GM21723 (cell line): ENCODE data around the gene ECI1.

Experiments
- ATAC-seq: cut with Tn5 transposase; IDR thresholded peaks from one replicate; pipeline ENCODE4 v1.9.1; 2021; ENCODE audit warnings: mild to moderate bottlenecking, moderate library complexity; ENCODE audit not compliant: unreplicated experiment

ECI1 gene

DNA sequence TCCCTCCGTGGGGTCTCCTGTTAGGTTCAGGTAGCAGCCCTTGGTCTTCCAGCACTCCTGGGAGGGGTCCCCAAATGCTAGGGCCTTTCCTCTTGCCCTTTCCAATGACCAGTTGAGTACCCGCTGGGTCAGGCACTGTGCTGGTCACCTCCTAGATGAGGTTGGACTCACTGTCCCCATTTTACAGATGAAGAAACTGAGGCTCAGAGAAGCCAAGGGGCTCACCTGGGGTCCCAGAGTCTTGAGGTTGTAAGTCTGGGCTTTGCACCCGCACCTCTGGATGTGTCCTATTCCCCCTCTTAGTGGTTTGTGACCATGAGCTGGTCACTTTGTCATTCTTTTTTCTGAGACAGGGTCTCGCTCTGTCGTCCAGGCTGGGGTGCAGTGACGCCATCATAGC is 53.6 kb downstream of the ECI1 start:
- ATAC-seq: no peak

- no peak for ATAC-seq
These were observed 54.3 kb downstream of the ECI1 start for GRCh38 chr16:2196981-2197511.

- no peak for ATAC-seq
These were observed 55.0 kb downstream of the ECI1 start, which contains the start of gene CASKIN1 for GRCh38 chr16:2196162-2196980. Gene CASKIN1 (minus strand): TSS chr16:2196605. CDS start chr16:2196432, 173 bp downstream.

DNA sequence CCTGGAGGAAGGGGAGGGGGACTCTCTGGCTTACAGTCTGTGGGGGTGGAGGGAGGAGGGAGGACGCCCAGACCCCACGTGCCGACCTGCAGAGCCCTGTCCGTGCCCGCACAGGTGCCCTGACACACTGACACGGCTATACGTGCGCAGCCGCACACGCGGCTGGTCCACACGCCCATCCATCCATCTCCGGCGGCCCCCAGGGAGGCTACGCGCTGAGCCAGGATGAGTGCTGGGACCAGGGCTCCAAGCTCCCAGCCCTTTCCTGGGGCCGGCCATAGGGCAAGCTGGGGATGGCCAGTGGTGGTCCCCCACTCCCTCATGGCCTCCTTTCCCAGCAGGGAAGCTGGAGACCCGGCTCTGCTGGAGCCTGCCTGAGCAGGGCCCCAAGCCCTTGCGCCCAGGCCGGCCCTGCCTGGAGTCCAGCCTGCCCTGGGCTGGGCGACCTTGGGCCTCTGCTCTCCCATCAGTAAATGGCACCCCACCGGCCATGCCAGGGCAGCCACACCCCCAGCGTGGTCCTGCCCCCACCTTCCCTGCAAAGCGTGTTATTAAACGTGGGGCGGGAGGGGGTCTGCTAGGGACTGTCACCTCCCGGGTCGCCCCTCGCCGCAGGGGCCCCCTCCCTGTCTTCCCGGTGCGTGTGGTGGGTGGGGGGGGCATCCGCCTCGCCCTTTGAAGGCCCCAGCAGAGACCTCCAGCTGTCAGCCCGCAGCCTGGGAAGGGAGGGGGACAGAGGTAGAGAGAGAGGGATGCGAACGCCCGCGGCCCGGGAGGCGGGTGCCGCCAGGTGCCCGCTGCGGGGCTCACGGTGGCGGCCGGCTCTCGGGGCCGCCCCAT is 55.8 kb downstream of the ECI1 start:
- ATAC-seq: no peak

DNA sequence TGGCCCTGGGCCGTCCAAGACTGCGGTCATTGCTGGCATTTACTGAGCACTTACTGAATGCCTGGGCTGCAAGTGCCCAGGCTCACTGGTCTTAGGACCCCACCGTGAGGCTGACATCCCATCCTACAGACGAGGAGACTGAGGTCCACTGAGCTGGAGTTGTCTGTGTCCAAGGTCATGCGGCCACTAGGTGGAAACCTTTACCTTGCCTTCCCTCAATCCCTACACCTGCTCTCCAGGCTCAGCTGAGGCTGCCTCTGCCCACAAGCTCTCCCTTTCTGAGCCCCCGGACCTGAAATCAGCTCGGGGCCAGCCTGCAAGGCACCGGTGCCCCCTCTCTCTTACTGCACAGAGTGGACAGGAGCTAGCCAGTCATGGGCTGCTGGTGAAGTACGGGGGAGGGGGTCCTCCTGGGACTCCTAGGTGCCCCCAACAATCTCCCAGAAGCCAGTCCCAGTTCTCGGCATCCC is 56.5 kb downstream of the ECI1 start:
- ATAC-seq: no peak

GRCh38 chr16:2194166-2194834 is 57.1 kb downstream of the ECI1 start:
- no peak for ATAC-seq

DNA sequence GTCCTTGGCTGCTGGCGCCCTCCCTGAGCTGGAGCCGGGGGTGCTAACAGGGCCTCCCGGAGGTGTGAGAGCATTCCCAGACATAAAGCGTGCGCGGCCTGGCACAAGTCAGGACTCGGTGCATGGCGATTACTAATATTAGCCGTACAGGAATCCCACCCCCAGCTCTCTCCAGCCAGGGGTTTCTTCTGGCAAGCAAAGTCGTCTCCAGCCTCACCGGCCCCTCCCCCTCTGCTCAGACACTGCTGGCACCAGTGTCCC is 60.0 kb downstream of the ECI1 start:
- no peak for ATAC-seq

DNA sequence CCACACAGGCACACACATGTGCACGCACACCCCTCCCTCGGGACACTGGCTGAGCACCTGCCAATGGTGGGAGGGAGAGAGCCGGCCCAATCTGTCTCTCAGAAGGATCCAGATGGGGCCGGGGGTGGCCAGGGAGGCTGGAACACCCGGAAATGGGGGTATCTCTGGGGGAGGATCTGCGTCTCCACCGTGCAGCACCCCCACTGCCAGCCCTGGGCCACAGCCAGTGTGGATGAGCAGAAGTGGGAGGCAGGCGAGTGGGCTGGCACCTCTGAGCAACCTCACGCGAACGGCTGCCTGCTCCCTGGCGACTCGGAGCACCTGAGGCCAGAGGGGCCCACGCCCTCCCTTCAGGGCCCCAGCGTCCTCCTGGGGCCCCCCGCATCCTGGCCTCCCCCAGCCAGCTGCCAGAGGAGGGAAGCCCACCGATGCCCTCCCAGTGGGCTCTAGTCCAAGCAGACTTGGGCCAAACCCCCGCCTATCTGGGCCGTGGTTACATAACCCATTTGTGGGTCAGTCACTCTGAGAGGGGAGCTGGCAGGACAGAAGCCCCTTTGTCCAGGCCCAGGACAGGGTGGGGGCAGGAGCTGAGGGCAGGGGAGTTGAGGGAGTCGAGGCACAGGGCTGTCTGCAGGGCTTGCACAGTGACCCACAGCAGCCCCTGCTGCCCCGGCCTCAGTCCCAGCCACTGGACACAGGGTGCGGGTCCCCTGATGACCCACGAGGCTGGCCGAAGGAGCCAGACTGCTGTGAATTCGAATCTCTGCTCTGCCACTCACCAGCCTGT is 60.5 kb downstream of the ECI1 start:
- ATAC-seq: no peak

- no peak for ATAC-seq
These were observed 61.3 kb downstream of the ECI1 start for GRCh38 chr16:2190002-2190658.
